Measurements from ENCODE around the gene WDR91. TPM values are rescaled to one million over a fixed set of nuclear protein-coding genes. Genes with fewer than 3 reads are reported as not detected.

WDR91 gene
- polyA plus RNA-seq, 10 donors: 6.7 to 14.3 (median 10.3) TPM

Other genes with a start within 250 kb of the WDR91 start
- 1 to 10 TPM; 1.8 to 7.6 (median 3.3) TPM for gene AGBL3, start 225.0 kb downstream of the WDR91 start, polyA plus RNA-seq (ENCODE audit: insufficient read length in 10 of 10)
- gene TMEM140, start 63.5 kb downstream of the WDR91 start, polyA plus RNA-seq (ENCODE audit: insufficient read length in 10 of 10): 10 to 100 TPM in 7 of 10 donors, 1 to 10 TPM in 3; 8.3 to 12.5 (median 10.3) TPM
- 10 to 100 TPM; 26.5 to 34.7 (median 31.0) TPM for gene CYREN, start 40.8 kb downstream of the WDR91 start, polyA plus RNA-seq (ENCODE audit: insufficient read length in 10 of 10)
- gene STRA8, start 22.3 kb upstream of the WDR91 start, polyA plus RNA-seq (ENCODE audit: insufficient read length in 10 of 10): under 1 TPM in 2 of 10 donors, not detected in 8; 0.22 to 0.30 TPM

Measured in muscle of back (tissue), 10 donors.